OCI-LY1 (cell line): ENCODE data around the gene CGB7.
"Not testable (repeated sequence)": the region's sequence is repeated elsewhere in the genome, so short reads cannot be mapped to it uniquely, and the experiment has no call there.

ENCODE experiments used
- CTCF ChIP-seq: fragments of 200-600 bp; sonication (generic), shearing (Covaris generic); IDR thresholded peaks from 2 replicates; pipeline ENCODE4 v1.5.1; 2017; ENCODE audit warnings: mild to moderate bottlenecking, antibody characterized with exemption, low read length, moderate library complexity, mixed read lengths
- EZH2 ChIP-seq: fragments of 200-600 bp; sonication (generic), shearing (Covaris generic); IDR thresholded peaks from 2 replicates; pipeline ENCODE4 v1.8.0; 2017; ENCODE audit warnings: borderline replicate concordance, mixed run types, mild to moderate bottlenecking, antibody characterized with exemption, low read length, moderate library complexity, mixed read lengths

DNA sequence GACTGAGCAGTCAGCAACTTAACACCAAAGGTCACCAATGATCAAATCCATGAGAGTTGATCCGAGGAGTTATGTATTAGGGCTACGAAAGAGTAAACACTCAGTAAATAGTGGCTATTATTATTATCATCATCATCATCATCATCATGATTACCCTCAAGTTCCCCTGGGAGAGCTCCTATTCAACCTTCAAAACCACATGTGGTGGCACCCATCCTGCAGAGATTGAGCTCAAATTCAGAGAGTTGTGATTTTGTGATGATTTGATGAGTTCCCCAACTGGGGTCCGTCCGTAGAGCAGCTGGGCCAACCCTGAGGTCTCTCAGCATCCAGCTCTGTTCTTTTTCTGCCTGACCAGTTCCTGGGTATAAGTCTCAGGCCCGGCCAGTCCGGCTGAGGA lies 32.5 kb downstream of the CGB7 start:
- TF ChIP-seq CTCF, EZH2: not testable (repeated sequence)
